ENCODE data around the gene SNTN. TPM values are rescaled to one million over a fixed set of nuclear protein-coding genes. Genes with fewer than 3 reads are reported as not detected.

The SNTN gene
- total and polyA plus RNA-seq, 2 donors (not counting 3 experiments of a cell fraction or from before 2014, with no cell fraction given), result not detected

DNA sequence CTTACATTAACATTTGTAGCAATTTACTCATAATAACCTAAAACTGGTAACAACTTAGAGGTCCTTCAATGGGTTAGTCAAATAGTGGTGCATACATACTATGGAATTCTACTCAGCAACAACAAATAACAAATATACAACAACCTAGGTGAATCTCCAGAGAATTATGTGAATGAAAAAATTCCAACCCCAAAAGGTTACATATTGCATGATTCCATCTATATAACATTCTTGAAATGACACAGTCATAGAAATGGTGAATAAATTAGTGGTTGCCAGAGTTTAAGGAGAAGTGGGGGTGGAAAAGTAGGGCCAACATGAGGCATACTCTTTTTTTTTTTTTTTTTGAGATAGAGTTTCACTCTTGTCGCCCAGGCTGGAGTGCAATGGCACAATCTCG, 12.7 kb upstream of the SNTN start:
- no peaks in the 10 kb centered on the region for H3K36me3 ChIP-seq (ENCODE audit: control insufficient read depth in 2 of 2, extremely low read depth in 1 of 2, insufficient read depth in 2 of 2, low read length in 2 of 2)
- no peak overlapping the region for H3K27ac ChIP-seq (ENCODE audit: insufficient read depth, low read depth, low read length)
- H3K9ac ChIP-seq (replicated peaks; ENCODE audit: extremely low read depth, insufficient read depth, low read length), result no peak overlapping the region
- FAIRE-seq (no peak), DNase-seq (ENCODE audit: low read depth, low spot score) (no peak)
- dilution Hi-C loops (cut with MboI; ENCODE audit: extremely low pct_ligation_motif_present, low sequenced_read_pairs), result no loop called here
- POLR2A ChIA-PET, result no interaction called here
- no peak overlapping the region for H3K4me2 ChIP-seq (ENCODE audit: insufficient read depth, low read length)
- H3K9me3 ChIP-seq (replicated peaks; ENCODE audit: control insufficient read depth, insufficient read depth, low read length), result no peaks in the 10 kb centered on the region
- intact Hi-C loops (cut with micrococcal nuclease), result no loop called here
- H3K4me1 ChIP-seq (ENCODE audit: control insufficient read depth, extremely low read depth, insufficient read depth, low read length), result no peaks in the 10 kb centered on the region
- CTCF ChIA-PET, result no interaction called here
- H3K9me1 ChIP-seq (replicated peaks; ENCODE audit: control insufficient read depth, extremely low read depth, insufficient read depth, low read length), result no peaks in the 10 kb centered on the region
- no peak overlapping the region for H3K4me3 ChIP-seq (replicated peaks in 1 of 3; ENCODE audit: insufficient read depth in 1 of 3, low read depth in 1 of 3, low read length in 3 of 3)
- H4K20me1 ChIP-seq (replicated peaks; ENCODE audit: control insufficient read depth, extremely low read depth, insufficient read depth, low read length), result no peaks in the 10 kb centered on the region
- H3K79me2 ChIP-seq (ENCODE audit: control insufficient read depth, insufficient read depth, low read length), result no peaks in the 10 kb centered on the region
- BruUV-seq (replicated peaks), result no TSS peak
- H2AFZ ChIP-seq (ENCODE audit: low read depth, low read length), result no peak overlapping the region
- H3K27me3 ChIP-seq (ENCODE audit: control insufficient read depth in 2 of 2, insufficient read depth in 2 of 2, low read length in 2 of 2), result no peaks in the 10 kb centered on the region
- TF ChIP-seq, protein P1, sequence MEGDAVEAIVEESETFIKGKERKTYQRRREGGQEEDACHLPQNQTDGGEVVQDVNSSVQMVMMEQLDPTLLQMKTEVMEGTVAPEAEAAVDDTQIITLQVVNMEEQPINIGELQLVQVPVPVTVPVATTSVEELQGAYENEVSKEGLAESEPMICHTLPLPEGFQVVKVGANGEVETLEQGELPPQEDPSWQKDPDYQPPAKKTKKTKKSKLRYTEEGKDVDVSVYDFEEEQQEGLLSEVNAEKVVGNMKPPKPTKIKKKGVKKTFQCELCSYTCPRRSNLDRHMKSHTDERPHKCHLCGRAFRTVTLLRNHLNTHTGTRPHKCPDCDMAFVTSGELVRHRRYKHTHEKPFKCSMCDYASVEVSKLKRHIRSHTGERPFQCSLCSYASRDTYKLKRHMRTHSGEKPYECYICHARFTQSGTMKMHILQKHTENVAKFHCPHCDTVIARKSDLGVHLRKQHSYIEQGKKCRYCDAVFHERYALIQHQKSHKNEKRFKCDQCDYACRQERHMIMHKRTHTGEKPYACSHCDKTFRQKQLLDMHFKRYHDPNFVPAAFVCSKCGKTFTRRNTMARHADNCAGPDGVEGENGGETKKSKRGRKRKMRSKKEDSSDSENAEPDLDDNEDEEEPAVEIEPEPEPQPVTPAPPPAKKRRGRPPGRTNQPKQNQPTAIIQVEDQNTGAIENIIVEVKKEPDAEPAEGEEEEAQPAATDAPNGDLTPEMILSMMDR (IDR thresholded peaks at IDR 0.05; ENCODE audit: extremely low read depth in 1 of 2, insufficient read depth in 1 of 2, low read depth in 1 of 2, low read length in 2 of 2), result no peak
- TF ChIP-seq EZH2 (IDR thresholded peaks at IDR 0.05; ENCODE audit: borderline replicate concordance, low read depth, low read length, severe bottlenecking) (no peak), JUN (IDR thresholded peaks at IDR 0.05; ENCODE audit: borderline replicate concordance, insufficient read depth, insufficient read length, low read depth) (no peak), GATA2 (IDR thresholded peaks at IDR 0.05; ENCODE audit: insufficient read depth, insufficient read length, low read depth, low read length) (no peak), MYC (IDR thresholded peaks at IDR 0.05; ENCODE audit: low read depth, low read length) (no peak), POLR2AphosphoS5 (IDR thresholded peaks at IDR 0.05; ENCODE audit: insufficient read depth, low read depth, low read length) (no peak), FOS (IDR thresholded peaks at IDR 0.05; ENCODE audit: borderline replicate concordance, insufficient read depth, low read length) (no peak), POLR2A (IDR thresholded peaks at IDR 0.05; ENCODE audit: low read depth, low read length) (no peak)
